HepG2 (cell line): ENCODE measurements around the gene UPK1A. TPM values are rescaled to one million over a fixed set of nuclear protein-coding genes. Genes with fewer than 3 reads are reported as not detected.

Experiments used
- CEBPB ChIP-seq: IDR thresholded peaks from 2 replicates; pipeline ENCODE4 v1.6.1; 2011; ENCODE audit warnings: low read depth, low read length, improper control_type of control experiment, borderline replicate concordance
- FOXA3 ChIP-seq: IDR thresholded peaks from 2 replicates; pipeline ENCODE4 v1.6.1; 2016; ENCODE audit warnings: missing genetic modification reagents, missing compliant biosample characterization
- HNRNPL ChIP-seq: fragments of 200-400 bp; formaldehyde crosslinking; IDR thresholded peaks from 2 replicates; pipeline ENCODE4 v1.6.1; 2017; ENCODE audit warnings: mild to moderate bottlenecking, low read depth, low read length
- ISL2 ChIP-seq: sonication (generic); formaldehyde crosslinking; IDR thresholded peaks from 2 replicates; pipeline ENCODE4 v1.5.0; 2020; ENCODE audit warnings: missing genetic modification reagents
- MAF1 ChIP-seq: sonication (generic); formaldehyde crosslinking; IDR thresholded peaks from 2 replicates; pipeline ENCODE4 v1.5.0; 2020; ENCODE audit warnings: missing genetic modification reagents, borderline replicate concordance
- MAZ ChIP-seq, 2 experiments: sonication (generic) in 1 of 2; formaldehyde crosslinking in 1 of 2; IDR thresholded peaks; 2 replicates each; pipeline versions ENCODE4 v1.5.0 to v1.6.1; 2012 to 2020; ENCODE audit warnings: low read depth in 2 of 2, mild to moderate bottlenecking in 2 of 2, borderline replicate concordance in 1 of 2, improper control_type of control experiment in 1 of 2, low read length in 1 of 2, missing genetic modification reagents in 1 of 2, moderate library complexity in 1 of 2
- NBN ChIP-seq: fragments of 450-650 bp; conservative IDR thresholded peaks from 2 replicates; pipeline ENCODE4 v1.6.1; 2017
- RBFOX2 ChIP-seq: fragments of 200-400 bp; formaldehyde crosslinking; IDR thresholded peaks from 2 replicates; pipeline ENCODE4 v1.6.1; 2017; ENCODE audit warnings: low read depth, mild to moderate bottlenecking, low read length
- SAFB2 ChIP-seq: sonication (generic); formaldehyde crosslinking; IDR thresholded peaks from 2 replicates; pipeline ENCODE4 v1.5.1; 2020; ENCODE audit warnings: missing genetic modification reagents, low read depth, mild to moderate bottlenecking, borderline replicate concordance
- SMAD1 ChIP-seq: sonication (generic); formaldehyde crosslinking; IDR thresholded peaks from 2 replicates; pipeline ENCODE4 v1.4.0; 2020; ENCODE audit warnings: missing genetic modification reagents, low read depth, mild to moderate bottlenecking, borderline replicate concordance
- SMAD9 ChIP-seq: sonication (generic); formaldehyde crosslinking; IDR thresholded peaks from 2 replicates; pipeline ENCODE4 v1.5.1; 2020; ENCODE audit warnings: mild to moderate bottlenecking, missing genetic modification reagents
- TOE1 ChIP-seq: sonication (generic); formaldehyde crosslinking; IDR thresholded peaks from 2 replicates; pipeline ENCODE4 v1.4.0; 2020; ENCODE audit warnings: mild to moderate bottlenecking, missing genetic modification reagents
- ZFP90 ChIP-seq: sonication (generic); formaldehyde crosslinking; IDR thresholded peaks from 2 replicates; pipeline ENCODE4 v1.8.0; 2022; ENCODE audit warnings: missing genetic modification reagents, mild to moderate bottlenecking, inconsistent platforms, borderline replicate concordance
- ZNF10 ChIP-seq: sonication (generic); formaldehyde crosslinking; IDR thresholded peaks from 2 replicates; pipeline ENCODE4 v1.4.0; 2020; ENCODE audit warnings: mild to moderate bottlenecking, low read depth, missing genetic modification reagents, borderline replicate concordance
- ZNF329 ChIP-seq: sonication (generic); formaldehyde crosslinking; IDR thresholded peaks from 2 replicates; pipeline ENCODE4 v1.9.0; 2021; ENCODE audit warnings: low read depth, mild to moderate bottlenecking, missing genetic modification reagents
- ZNF335 ChIP-seq: sonication (generic); formaldehyde crosslinking; IDR thresholded peaks from 2 replicates; pipeline ENCODE4 v1.4.0; 2020; ENCODE audit warnings: missing genetic modification reagents
- ZNF33A ChIP-seq: sonication (generic); formaldehyde crosslinking; IDR thresholded peaks from 2 replicates; pipeline ENCODE4 v1.5.1; 2020; ENCODE audit warnings: missing genetic modification reagents, mild to moderate bottlenecking, moderate library complexity, borderline replicate concordance
- ZNF33B ChIP-seq: sonication (generic); formaldehyde crosslinking; IDR thresholded peaks from 2 replicates; pipeline ENCODE4 v1.5.1; 2020; ENCODE audit warnings: mild to moderate bottlenecking, missing genetic modification reagents
- ZNF367 ChIP-seq: sonication (generic); formaldehyde crosslinking; IDR thresholded peaks from 2 replicates; pipeline ENCODE4 v1.4.0; 2020; ENCODE audit warnings: missing genetic modification reagents, borderline replicate concordance
- ZNF557 ChIP-seq: sonication (generic); formaldehyde crosslinking; IDR thresholded peaks from 2 replicates; pipeline ENCODE4 v1.4.0; 2020; ENCODE audit warnings: missing genetic modification reagents
- ZSCAN22 ChIP-seq: sonication (generic); formaldehyde crosslinking; IDR thresholded peaks from 2 replicates; pipeline ENCODE4 v1.4.0; 2020; ENCODE audit warnings: mild to moderate bottlenecking, missing genetic modification reagents
- polyA plus RNA-seq, 8 experiments: library from polyadenylated mRNA; depleted of rRNA in 3 of 8; stranded (reverse) in 7 of 8; unstranded in 1 of 8; fragments of >200 nt; fragmentation: Illumina TruSeq in 4 of 8; extraction: Trizol in 4 of 8; gene quantifications; 2 replicates each; pipeline versions ENCODE4 v1.2.1 to v1.2.3, GENCODE V29; 2011 to 2016; ENCODE audit warnings: low read depth in 4 of 8, missing spikeins in 1 of 8, mixed read lengths in 1 of 8; ENCODE audit not compliant: insufficient read depth in 1 of 8
- total RNA-seq, 5 experiments: library from RNA; depleted of rRNA; stranded (reverse); fragments of >200 nt; fragmentation: Illumina TruSeq; extraction: Trizol; gene quantifications; 2 replicates each; pipeline ENCODE4 v1.2.3, GENCODE V29; 2016; ENCODE audit warnings: low read depth in 1 of 5
- TF ChIP-seq, protein P1 (sequence below): sonication (generic); formaldehyde crosslinking; IDR thresholded peaks from 2 replicates; pipeline ENCODE4 v1.5.1; 2020; ENCODE audit warnings: mild to moderate bottlenecking, moderate library complexity, missing genetic modification reagents
- TF ChIP-seq, protein P2 (sequence below): conservative IDR thresholded peaks from 2 replicates; pipeline ENCODE4 v1.6.1; 2018; ENCODE audit warnings: missing genetic modification reagents
- TF ChIP-seq, protein P3 (sequence below): sonication (generic); formaldehyde crosslinking; IDR thresholded peaks from 2 replicates; pipeline ENCODE4 v1.4.0; 2020; ENCODE audit warnings: mild to moderate bottlenecking, missing genetic modification reagents

UPK1A gene
- total and polyA plus RNA-seq, 2 of the 13 experiments (the other 11 are each of a cell fraction or from before 2014, with no cell fraction given): 2.9 TPM; not detected in 1

DNA sequence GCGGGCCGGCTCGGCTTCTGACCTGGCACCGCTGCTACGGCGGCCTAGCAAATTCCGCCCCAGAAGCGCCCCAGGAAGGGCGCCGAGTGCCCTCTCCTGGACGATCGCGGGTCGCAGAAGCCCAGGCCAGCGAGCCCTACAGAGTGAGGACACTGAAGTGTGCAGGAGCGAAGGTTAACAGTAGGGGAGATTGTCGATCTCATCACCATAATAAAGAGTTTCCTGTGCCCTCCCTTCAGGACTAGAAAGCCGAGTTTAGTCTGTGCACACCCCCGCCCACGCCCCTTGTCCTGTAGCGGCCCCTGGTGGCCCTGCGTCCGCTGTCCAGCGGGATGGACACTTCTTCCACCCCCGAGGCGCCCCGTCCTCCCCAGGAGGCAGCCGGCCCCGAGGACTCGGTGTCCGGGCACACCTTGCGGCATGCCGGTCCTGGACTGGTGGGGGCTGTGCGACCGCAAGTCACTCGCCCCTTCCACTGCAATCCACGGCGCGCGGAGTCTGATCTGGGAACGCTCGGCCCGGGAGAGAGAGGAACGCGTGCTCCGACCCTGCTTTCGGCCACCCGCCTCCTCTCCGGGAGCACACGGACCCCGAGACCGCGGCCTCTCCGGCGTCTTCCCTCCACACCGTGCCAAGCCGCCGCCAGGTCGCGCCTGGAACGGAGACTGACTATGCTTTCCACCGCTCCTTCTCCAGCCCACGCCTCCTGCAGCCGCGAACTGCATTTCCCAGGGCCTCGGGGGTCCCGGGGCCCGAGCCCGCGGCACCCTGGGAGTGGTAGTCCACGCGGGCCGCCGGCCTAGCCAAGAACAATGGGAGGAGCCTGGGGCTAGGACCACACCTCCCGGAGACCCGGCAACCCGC is 50.7 kb downstream of the UPK1A start (continued):
- TF ChIP-seq, protein P1, sequence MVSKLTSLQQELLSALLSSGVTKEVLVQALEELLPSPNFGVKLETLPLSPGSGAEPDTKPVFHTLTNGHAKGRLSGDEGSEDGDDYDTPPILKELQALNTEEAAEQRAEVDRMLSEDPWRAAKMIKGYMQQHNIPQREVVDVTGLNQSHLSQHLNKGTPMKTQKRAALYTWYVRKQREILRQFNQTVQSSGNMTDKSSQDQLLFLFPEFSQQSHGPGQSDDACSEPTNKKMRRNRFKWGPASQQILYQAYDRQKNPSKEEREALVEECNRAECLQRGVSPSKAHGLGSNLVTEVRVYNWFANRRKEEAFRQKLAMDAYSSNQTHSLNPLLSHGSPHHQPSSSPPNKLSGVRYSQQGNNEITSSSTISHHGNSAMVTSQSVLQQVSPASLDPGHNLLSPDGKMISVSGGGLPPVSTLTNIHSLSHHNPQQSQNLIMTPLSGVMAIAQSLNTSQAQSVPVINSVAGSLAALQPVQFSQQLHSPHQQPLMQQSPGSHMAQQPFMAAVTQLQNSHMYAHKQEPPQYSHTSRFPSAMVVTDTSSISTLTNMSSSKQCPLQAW (CRISPR knock-in tag): 0 out of 2 replicates have a peak, but pooled peaks have one; percentile 6
- TF ChIP-seq NBN: no peak
- peak; percentile 96 for TF ChIP-seq ZNF335 (CRISPR knock-in tag)
- peak; percentile 34; the same call in 1 of the 2 replicates for TF ChIP-seq ZSCAN22 (CRISPR knock-in tag)
- peak; percentile 63; the same call in 1 of the 2 replicates for TF ChIP-seq MAZ (IDR thresholded peaks at IDR 0.05; ENCODE audit: borderline replicate concordance, low read depth, low read length)
- TF ChIP-seq MAZ (CRISPR knock-in tag; IDR thresholded peaks at IDR 0.05; ENCODE audit: low read depth): peak; percentile 16; the same call in 1 of the 2 replicates
- no peak for TF ChIP-seq ZNF367
- TF ChIP-seq, protein P2, sequence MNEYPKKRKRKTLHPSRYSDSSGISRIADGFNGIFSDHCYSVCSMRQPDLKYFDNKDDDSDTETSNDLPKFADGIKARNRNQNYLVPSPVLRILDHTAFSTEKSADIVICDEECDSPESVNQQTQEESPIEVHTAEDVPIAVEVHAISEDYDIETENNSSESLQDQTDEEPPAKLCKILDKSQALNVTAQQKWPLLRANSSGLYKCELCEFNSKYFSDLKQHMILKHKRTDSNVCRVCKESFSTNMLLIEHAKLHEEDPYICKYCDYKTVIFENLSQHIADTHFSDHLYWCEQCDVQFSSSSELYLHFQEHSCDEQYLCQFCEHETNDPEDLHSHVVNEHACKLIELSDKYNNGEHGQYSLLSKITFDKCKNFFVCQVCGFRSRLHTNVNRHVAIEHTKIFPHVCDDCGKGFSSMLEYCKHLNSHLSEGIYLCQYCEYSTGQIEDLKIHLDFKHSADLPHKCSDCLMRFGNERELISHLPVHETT: no peak
- no peak for TF ChIP-seq ZNF10 (CRISPR knock-in tag)
- TF ChIP-seq HNRNPL: no peak
- TF ChIP-seq, protein P3, sequence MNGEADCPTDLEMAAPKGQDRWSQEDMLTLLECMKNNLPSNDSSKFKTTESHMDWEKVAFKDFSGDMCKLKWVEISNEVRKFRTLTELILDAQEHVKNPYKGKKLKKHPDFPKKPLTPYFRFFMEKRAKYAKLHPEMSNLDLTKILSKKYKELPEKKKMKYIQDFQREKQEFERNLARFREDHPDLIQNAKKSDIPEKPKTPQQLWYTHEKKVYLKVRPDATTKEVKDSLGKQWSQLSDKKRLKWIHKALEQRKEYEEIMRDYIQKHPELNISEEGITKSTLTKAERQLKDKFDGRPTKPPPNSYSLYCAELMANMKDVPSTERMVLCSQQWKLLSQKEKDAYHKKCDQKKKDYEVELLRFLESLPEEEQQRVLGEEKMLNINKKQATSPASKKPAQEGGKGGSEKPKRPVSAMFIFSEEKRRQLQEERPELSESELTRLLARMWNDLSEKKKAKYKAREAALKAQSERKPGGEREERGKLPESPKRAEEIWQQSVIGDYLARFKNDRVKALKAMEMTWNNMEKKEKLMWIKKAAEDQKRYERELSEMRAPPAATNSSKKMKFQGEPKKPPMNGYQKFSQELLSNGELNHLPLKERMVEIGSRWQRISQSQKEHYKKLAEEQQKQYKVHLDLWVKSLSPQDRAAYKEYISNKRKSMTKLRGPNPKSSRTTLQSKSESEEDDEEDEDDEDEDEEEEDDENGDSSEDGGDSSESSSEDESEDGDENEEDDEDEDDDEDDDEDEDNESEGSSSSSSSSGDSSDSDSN: peak; percentile 88
- TF ChIP-seq ZNF329 (CRISPR knock-in tag): no peak
- peak; percentile 75 for TF ChIP-seq RBFOX2
- peak; percentile 48; the same call in 1 of the 2 replicates for TF ChIP-seq ISL2 (CRISPR knock-in tag)
- TF ChIP-seq FOXA3 (CRISPR knock-in tag): no peak
- no peak for TF ChIP-seq CEBPB
- TF ChIP-seq ZNF33B: no peak
- TF ChIP-seq ZNF557 (CRISPR knock-in tag): no peak
- TF ChIP-seq SAFB2: peak; percentile 8; the same call in 1 of the 2 replicates
- TF ChIP-seq SMAD9 (CRISPR knock-in tag): no peak
- TF ChIP-seq TOE1 (CRISPR knock-in tag): no peak
- 0 out of 2 replicates have a peak, but pooled peaks have one; percentile 73 for TF ChIP-seq MAF1 (CRISPR knock-in tag)
- TF ChIP-seq ZNF33A: no peak
- peak; percentile 46; the same call in 1 of the 2 replicates for TF ChIP-seq ZFP90 (CRISPR knock-in tag)
- no peak; the same call in 1 of the 2 replicates for TF ChIP-seq SMAD1
